HG03460 (cell line): ENCODE results near the gene C19orf81.

ENCODE experiments used
- ATAC-seq: cut with Tn5 transposase; IDR thresholded peaks from one replicate; pipeline ENCODE4 v1.9.1; 2021; ENCODE audit not compliant: unreplicated experiment

Gene C19orf81

GRCh38 chr19:50708179-50708879 is 59.1 kb downstream of the C19orf81 start:
- no peak for ATAC-seq
